ENCODE results near the gene FRMD1. TPM values are rescaled to one million over a fixed set of nuclear protein-coding genes. Genes with fewer than 3 reads are reported as not detected.

FRMD1 gene
- total and polyA plus RNA-seq, 10 of the 15 experiments (the other 5 are each of a cell fraction or from before 2014, with no cell fraction given), result not detected

DNA sequence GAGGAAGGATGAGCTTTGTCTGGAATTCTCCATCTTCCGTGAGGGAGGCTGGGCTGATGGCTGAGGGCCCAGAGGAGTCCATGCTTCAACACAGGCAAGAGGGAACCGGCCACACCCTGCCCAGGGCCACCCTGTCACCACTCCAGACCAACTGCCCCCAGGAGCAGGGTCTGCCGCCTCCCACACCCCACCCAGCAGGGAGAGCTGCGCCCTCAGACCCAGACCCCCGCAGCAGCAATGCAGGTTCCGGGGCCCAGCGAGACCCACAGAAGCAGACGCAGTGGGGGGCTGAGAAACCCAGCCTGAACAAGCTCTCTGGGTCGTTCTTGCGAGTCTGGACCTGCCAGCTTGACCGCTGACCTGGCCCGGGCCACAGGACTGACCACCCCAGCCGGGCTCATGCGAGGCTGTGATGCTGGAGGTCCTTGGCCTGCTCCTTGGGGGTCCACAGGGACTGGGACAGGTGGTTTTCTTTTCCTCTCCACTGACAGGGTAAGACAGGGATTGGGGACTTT lies 25.0 kb downstream of the FRMD1 start:
- H3K9me3 ChIP-seq (replicated peaks; ENCODE audit: control insufficient read depth, insufficient read depth, low read length), result no peaks in the 10 kb centered on the region
- RAD21 ChIA-PET (ENCODE audit: unreplicated experiment), result no interaction called here
- no peak for ATAC-seq

More for the DNA sequence above, 25.0 kb downstream of the FRMD1 start:
- intact Hi-C loops (cut with micrococcal nuclease; ENCODE audit: unreplicated experiment) (no loop called here), in situ Hi-C loops (cut with MboI) (no loop called here)
- Histone ChIP-seq H3K9ac (ENCODE audit: control insufficient read depth, insufficient read depth, low read length) (no peak overlapping the region), H2AFZ (ENCODE audit: control insufficient read depth, low read depth, low read length) (no peak overlapping the region), H3K4me1 (ENCODE audit: control insufficient read depth, insufficient read depth, low read length) (no peaks in the 10 kb centered on the region), H3K27ac (ENCODE audit: control insufficient read depth, insufficient read depth) (no peak overlapping the region), H3K4me3 (no peak overlapping the region), H3K36me3 (ENCODE audit: control insufficient read depth in 2 of 2, insufficient read depth in 2 of 2, low read length in 1 of 2) (no peaks in the 10 kb centered on the region), H3K79me2 (ENCODE audit: control insufficient read depth, insufficient read depth, low read length) (no peaks in the 10 kb centered on the region), H4K20me1 (ENCODE audit: control insufficient read depth, insufficient read depth) (no peaks in the 10 kb centered on the region), H3K27me3 (replicated peaks in 1 of 2; ENCODE audit: control insufficient read depth in 2 of 2, insufficient read depth in 2 of 2, low read length in 1 of 2) (no peaks in the 10 kb centered on the region; a peak in 1 of 4 replicates), H3K4me2 (ENCODE audit: control insufficient read depth, insufficient read depth) (no peak overlapping the region)
- no peak for TF ChIP-seq SMARCA5 (IDR thresholded peaks at IDR 0.05)
- no peak for TF ChIP-seq DPF2 (IDR thresholded peaks at IDR 0.05)
- TF ChIP-seq, protein P1, sequence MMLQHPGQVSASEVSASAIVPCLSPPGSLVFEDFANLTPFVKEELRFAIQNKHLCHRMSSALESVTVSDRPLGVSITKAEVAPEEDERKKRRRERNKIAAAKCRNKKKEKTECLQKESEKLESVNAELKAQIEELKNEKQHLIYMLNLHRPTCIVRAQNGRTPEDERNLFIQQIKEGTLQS (IDR thresholded peaks at IDR 0.05; ENCODE audit: borderline replicate concordance, extremely low read depth, low read depth, low read length), result no peak
- TF ChIP-seq NBN (IDR thresholded peaks at IDR 0.05), result no peak
- no peak for TF ChIP-seq FOXK2 (IDR thresholded peaks at IDR 0.05)
- TF ChIP-seq, protein P2, sequence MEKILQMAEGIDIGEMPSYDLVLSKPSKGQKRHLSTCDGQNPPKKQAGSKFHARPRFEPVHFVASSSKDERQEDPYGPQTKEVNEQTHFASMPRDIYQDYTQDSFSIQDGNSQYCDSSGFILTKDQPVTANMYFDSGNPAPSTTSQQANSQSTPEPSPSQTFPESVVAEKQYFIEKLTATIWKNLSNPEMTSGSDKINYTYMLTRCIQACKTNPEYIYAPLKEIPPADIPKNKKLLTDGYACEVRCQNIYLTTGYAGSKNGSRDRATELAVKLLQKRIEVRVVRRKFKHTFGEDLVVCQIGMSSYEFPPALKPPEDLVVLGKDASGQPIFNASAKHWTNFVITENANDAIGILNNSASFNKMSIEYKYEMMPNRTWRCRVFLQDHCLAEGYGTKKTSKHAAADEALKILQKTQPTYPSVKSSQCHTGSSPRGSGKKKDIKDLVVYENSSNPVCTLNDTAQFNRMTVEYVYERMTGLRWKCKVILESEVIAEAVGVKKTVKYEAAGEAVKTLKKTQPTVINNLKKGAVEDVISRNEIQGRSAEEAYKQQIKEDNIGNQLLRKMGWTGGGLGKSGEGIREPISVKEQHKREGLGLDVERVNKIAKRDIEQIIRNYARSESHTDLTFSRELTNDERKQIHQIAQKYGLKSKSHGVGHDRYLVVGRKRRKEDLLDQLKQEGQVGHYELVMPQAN (conservative IDR thresholded peaks at IDR 0.05), result no peak
- no peak for TF ChIP-seq CHD1 (IDR thresholded peaks at IDR 0.05; ENCODE audit: low read depth, low read length)
- no peak for TF ChIP-seq FOXM1 (IDR thresholded peaks at IDR 0.05; ENCODE audit: low read depth, low read length)
- TF ChIP-seq POU2F2 (IDR thresholded peaks at IDR 0.05; ENCODE audit: borderline replicate concordance, low read depth, low read length), result no peak
- TF ChIP-seq TCF12 (IDR thresholded peaks at IDR 0.05; ENCODE audit: low read depth, low read length), result no peak
- no peak for TF ChIP-seq PAX8 (IDR thresholded peaks at IDR 0.05)
- no peak for TF ChIP-seq EGR1 (IDR thresholded peaks at IDR 0.05; ENCODE audit: borderline replicate concordance in 1 of 2, low read depth in 2 of 2, low read length in 2 of 2)
- no peak for TF ChIP-seq HDAC6 (IDR thresholded peaks at IDR 0.05; ENCODE audit: unreplicated experiment)
- no peak for TF ChIP-seq JUNB (IDR thresholded peaks at IDR 0.05)
- no peak for TF ChIP-seq GABPA (IDR thresholded peaks at IDR 0.05; ENCODE audit: low read depth)
- ChIA-PET SMC1A (ENCODE audit: uncharacterized antibody, unreplicated experiment) (no interaction called here), POLR2A (no interaction called here), CTCF (no interaction called here)
- WGBS (ENCODE audit: insufficient coverage, insufficient replicate concordance, low lambda C conversion rate, missing lambda C conversion rate), result 35% methylated on average over 14 of the region's 14 CpGs
- no TSS peak for BruUV-seq (replicated peaks)
- no peak for FAIRE-seq
- DNase-seq (ENCODE audit: low read depth, low spot score), result no peak
